ENCODE measurements around the gene RPL10A.

Gene RPL10A

DNA sequence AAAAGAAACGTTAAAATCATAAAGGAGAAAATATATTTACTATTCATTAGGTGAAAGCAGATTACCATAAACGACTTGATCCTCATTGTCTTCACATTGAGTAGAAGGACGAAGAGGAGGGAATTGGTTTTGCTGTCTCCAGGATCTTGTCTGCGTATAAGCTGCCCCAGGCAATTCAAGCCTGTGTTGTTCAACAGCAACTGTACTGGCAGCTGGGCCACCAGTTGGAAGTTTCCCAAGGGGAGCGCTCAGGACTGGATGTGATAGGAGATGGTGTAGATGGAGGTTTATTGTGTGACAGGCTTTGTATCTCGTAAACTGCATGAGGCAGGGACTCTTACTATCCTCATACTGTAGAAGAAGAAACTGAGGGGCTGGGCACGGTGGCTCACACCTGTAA is 20.0 kb upstream of the RPL10A start:
- no peak overlapping the region for H3K27ac ChIP-seq
- H3K4me3 ChIP-seq = no peak overlapping the region
- peaks cover 26% of the 10 kb centered on the region for H3K4me1 ChIP-seq
- no peaks in the 10 kb centered on the region for H3K27me3 ChIP-seq
- H3K9me3 ChIP-seq = no peaks in the 10 kb centered on the region
- H3K4me2 ChIP-seq = no peak overlapping the region
- H3K9ac ChIP-seq = no peak overlapping the region
- H4K20me1 ChIP-seq = peaks cover 5% of the 10 kb centered on the region
- no peaks in the 10 kb centered on the region for H3K36me3 ChIP-seq
- TF ChIP-seq Cebpa-rat (IDR thresholded peaks at IDR 0.05) = no peak

DNA sequence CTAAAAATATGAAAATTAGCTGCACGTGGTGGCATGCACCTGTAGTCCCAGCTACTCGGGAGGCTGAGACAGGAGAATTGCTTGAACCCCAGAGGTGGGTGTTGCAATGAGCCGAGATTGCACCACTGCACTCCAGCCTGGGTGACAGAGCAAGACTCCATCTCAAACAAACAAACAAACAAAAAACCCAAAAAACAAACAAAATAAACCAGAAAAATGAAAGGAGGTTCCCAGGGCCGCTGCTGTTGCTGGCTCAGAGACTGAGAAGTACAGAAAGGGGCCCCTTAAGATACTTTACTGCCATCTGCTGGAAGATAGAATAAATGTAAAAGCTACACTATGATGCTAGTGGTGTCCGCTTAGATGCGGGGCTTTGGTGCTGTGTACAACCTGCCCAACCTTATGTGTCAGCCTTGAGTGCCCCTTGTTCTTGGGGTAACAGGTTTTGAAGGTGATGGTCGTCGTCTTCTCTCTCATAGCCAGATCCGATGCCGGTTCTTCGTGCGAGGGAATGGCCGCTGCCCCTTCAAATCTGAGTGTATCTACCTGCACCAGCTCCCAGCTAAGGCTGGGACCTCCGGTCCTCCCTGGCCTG is 18.8 kb upstream of the RPL10A start:
- no peak overlapping the region for H3K27ac ChIP-seq
- TF ChIP-seq Cebpa-rat (IDR thresholded peaks at IDR 0.05) = no peak
- no peak overlapping the region for H3K9ac ChIP-seq
- H3K36me3 ChIP-seq = no peaks in the 10 kb centered on the region
- H3K27me3 ChIP-seq = no peaks in the 10 kb centered on the region
- no peak overlapping the region for H3K4me2 ChIP-seq
- peaks cover 37% of the 10 kb centered on the region for H3K4me1 ChIP-seq
- peaks cover 5% of the 10 kb centered on the region for H4K20me1 ChIP-seq
- no peaks in the 10 kb centered on the region for H3K9me3 ChIP-seq
- no peak overlapping the region for H3K4me3 ChIP-seq

DNA sequence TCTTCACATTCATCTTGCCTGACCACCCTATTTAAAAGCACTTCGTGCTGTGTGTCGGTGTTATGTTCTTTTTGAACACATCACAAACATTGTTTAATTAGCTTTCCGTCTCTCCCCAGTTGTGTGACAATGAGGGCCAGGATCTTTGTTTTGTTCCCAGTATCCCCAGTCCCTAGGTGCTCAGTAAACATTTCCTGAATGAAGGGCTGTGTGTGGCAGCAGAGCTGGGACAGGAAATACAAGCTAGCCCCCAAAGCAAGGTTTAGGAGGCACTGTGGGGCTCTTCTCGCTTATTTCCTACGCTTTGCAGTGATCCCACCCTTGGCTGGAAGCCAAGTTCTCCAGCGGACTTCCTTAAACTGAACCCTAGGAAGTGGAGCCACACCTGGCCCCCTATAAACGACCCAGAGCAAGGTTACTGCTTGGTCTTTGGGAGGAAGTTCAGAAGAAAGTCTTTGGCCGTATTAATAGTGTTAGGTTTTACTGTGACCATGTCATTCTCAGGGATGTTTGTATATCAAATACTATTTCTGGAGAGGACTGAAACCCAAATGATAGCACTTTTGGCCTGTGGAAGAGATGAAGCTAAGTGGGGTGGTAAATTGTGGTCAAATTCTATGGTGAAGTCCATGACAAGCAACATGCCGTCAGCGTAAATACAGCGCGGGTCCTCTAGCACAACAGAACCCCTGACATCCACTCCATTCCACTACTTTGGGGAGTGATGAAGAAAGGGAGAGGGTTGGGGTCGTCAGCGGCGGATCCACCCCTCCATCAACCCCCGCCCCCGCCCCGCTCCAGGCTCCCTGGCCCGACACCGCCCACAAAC is 16.6 kb upstream of the RPL10A start:
- no peak overlapping the region; the same call in 1 of the 2 replicates for H3K9ac ChIP-seq
- H3K9me3 ChIP-seq = no peaks in the 10 kb centered on the region

GRCh38 chr6:35452183-35453090 is 15.8 kb upstream of the RPL10A start, which contains the start of gene FANCE:
TSS of gene FANCE (plus strand) at chr6:35452338. CDS start at chr6:35452546, 208 bp downstream.
- peaks cover 5% of the 10 kb centered on the region for H4K20me1 ChIP-seq
- peaks cover 24% of the 10 kb centered on the region for H3K36me3 ChIP-seq
- H3K4me1 ChIP-seq = peaks cover 35% of the 10 kb centered on the region
- peak within 1 kb of the TSS; percentile 82 for H3K4me3 ChIP-seq
- peak within 1 kb of the TSS; percentile 97 for H3K4me2 ChIP-seq
- H3K27ac ChIP-seq = peak within 1 kb of the TSS; percentile 80
- H3K9me3 ChIP-seq = no peaks in the 10 kb centered on the region
- H3K27me3 ChIP-seq = no peaks in the 10 kb centered on the region
- peak within 1 kb of the TSS; percentile 84 for H3K9ac ChIP-seq
- TF ChIP-seq Cebpa-rat (IDR thresholded peaks at IDR 0.05) = no peak

More for the DNA sequence above, 16.6 kb upstream of the RPL10A start:
- Histone ChIP-seq H4K20me1 (peaks cover 5% of the 10 kb centered on the region), H3K4me2 (peak overlapping the region; percentile 97), H3K36me3 (peaks cover 15% of the 10 kb centered on the region), H3K4me1 (peaks cover 35% of the 10 kb centered on the region), H3K27ac (no peak overlapping the region), H3K27me3 (no peaks in the 10 kb centered on the region), H3K4me3 (peak overlapping the region; percentile 82)
- TF ChIP-seq Cebpa-rat (IDR thresholded peaks at IDR 0.05) = no peak

DNA sequence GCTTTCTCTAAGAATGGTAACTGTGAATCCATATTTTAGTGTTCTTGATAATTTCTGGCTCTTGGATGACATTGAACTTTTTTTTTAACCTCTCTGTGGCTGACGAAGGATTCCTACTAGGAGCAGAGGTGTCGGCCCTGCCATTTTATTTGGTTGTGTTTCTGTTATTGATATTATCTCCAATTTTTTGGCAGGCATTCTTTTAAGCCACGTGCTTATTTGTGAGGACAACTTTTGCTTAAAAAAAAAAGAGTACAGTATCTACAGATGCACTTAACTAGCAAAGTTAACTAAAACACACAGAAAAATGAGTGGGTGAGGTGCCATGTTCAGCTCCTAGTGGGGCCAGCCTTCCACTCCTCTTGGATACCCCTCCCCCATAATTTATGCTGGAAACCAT is 15.0 kb upstream of the RPL10A start:
- Histone ChIP-seq H3K4me2 (peak overlapping the region; percentile 97), H3K36me3 (peaks cover 32% of the 10 kb centered on the region), H3K27ac (peak overlapping the region; percentile 80; the same call in 1 of the 2 replicates), H3K9ac (peak overlapping the region; percentile 84), H3K9me3 (no peaks in the 10 kb centered on the region), H3K27me3 (no peaks in the 10 kb centered on the region), H3K4me3 (peak overlapping the region; percentile 82), H3K4me1 (peaks cover 35% of the 10 kb centered on the region), H4K20me1 (peaks cover 5% of the 10 kb centered on the region)
- no peak for TF ChIP-seq Cebpa-rat (IDR thresholded peaks at IDR 0.05)

DNA sequence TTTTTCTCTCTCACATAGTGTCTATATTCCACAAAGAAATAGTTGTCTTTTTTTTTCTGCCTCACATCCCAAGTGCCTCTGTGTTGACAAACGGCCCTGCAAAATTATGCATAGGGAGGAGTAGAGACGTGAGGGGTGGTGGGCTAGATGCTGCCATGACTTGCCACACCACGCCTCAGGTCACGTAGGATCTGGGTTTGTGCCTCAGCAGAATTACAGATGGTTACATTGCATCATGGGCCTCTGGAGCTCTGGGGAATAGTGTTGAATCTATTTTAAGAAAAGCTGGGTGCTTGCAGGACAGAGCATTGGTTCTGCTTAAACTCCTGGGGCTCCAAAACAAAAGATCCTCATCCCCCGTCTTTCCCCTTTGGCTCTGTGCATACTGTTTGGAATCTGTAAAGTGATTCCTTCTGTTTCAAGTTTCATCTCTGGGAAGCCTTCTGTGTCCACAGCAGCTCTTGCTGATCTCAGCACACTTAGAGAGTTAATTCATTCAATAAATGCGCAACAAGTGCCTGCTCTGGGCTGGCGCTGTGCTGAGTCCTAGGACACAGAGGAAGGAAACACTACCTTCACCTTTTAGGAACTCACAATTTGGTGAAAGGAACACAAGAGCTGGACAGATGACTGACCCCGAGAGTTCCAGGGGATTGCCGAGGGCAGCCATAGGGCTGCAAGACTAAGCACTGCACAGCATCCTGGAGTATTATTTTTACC is 13.7 kb upstream of the RPL10A start:
- Histone ChIP-seq H4K20me1 (peaks cover 5% of the 10 kb centered on the region), H3K9ac (peak overlapping the region; percentile 84), H3K27ac (peak overlapping the region; percentile 54), H3K27me3 (no peaks in the 10 kb centered on the region), H3K4me2 (peak overlapping the region; percentile 97), H3K4me1 (peaks cover 35% of the 10 kb centered on the region), H3K4me3 (peak overlapping the region; percentile 26; the same call in 1 of the 2 replicates), H3K36me3 (peaks cover 45% of the 10 kb centered on the region), H3K9me3 (no peaks in the 10 kb centered on the region)
- TF ChIP-seq Cebpa-rat (IDR thresholded peaks at IDR 0.05) = 0 out of 2 replicates have a peak, but pooled peaks have one; percentile 46

GRCh38 chr6:35457907-35458306 is 10.3 kb upstream of the RPL10A start:
- peaks cover 24% of the 10 kb centered on the region for H3K4me1 ChIP-seq
- TF ChIP-seq Cebpa-rat (IDR thresholded peaks at IDR 0.05) = no peak
- H3K27ac ChIP-seq = no peak overlapping the region
- H3K36me3 ChIP-seq = peaks cover 78% of the 10 kb centered on the region
- no peak overlapping the region for H3K4me2 ChIP-seq
- H3K27me3 ChIP-seq = no peaks in the 10 kb centered on the region
- no peaks in the 10 kb centered on the region for H3K9me3 ChIP-seq
- no peak overlapping the region for H3K9ac ChIP-seq
- no peaks in the 10 kb centered on the region; the same call in 1 of the 2 replicates for H4K20me1 ChIP-seq
- no peak overlapping the region for H3K4me3 ChIP-seq

GRCh38 chr6:35461270-35461669 is 6.9 kb upstream of the RPL10A start:
- TF ChIP-seq Cebpa-rat (IDR thresholded peaks at IDR 0.05) = no peak
- no peak overlapping the region for H3K4me2 ChIP-seq
- H3K27ac ChIP-seq = no peak overlapping the region
- H3K9ac ChIP-seq = no peak overlapping the region
- H3K4me3 ChIP-seq = no peak overlapping the region
- H3K36me3 ChIP-seq = peaks cover 95% of the 10 kb centered on the region
- H3K9me3 ChIP-seq = no peaks in the 10 kb centered on the region
- no peaks in the 10 kb centered on the region for H3K4me1 ChIP-seq
- no peaks in the 10 kb centered on the region for H3K27me3 ChIP-seq
- no peaks in the 10 kb centered on the region for H4K20me1 ChIP-seq

- Histone ChIP-seq H3K27me3 (no peaks in the 10 kb centered on the region), H3K4me2 (no peak overlapping the region), H3K36me3 (peaks cover 89% of the 10 kb centered on the region), H3K4me1 (peaks cover 7% of the 10 kb centered on the region), H3K9ac (no peak overlapping the region), H4K20me1 (no peaks in the 10 kb centered on the region), H3K27ac (no peak overlapping the region), H3K4me3 (no peak overlapping the region), H3K9me3 (no peaks in the 10 kb centered on the region)
- no peak for TF ChIP-seq Cebpa-rat (IDR thresholded peaks at IDR 0.05)
Measured at GRCh38 chr6:35463292-35463691, 4.9 kb upstream of the RPL10A start.
